HepG2 (cell line): ENCODE results near the gene MRNIP. TPM values are rescaled to one million over a fixed set of nuclear protein-coding genes. Genes with fewer than 3 reads are reported as not detected.

Experiments used
- ATAC-seq: fragments of 200-7000 bp; cut with Tn5 transposase; 3 replicates; pipeline ENCODE4 v1.9.1; 2020; ENCODE audit warnings: mild to moderate bottlenecking, moderate library complexity
- BruUV-seq: library from RNA; stranded (reverse); fragments of 400-500 nt; replicated peaks from 2 replicates; lab custom pipeline; 2021; lab: Mats Ljungman, UMichigan
- CTCF ChIA-PET: fragments of 300-600 bp; formaldehyde crosslinking; extraction: SDS; loops from one replicate; lab custom pipeline; 2021; ENCODE audit warnings: low total read pairs, inconsistent platforms, low intra/inter-chr PET ratio; lab: Yijun Ruan, JAX
- POLR2A ChIA-PET: fragments of 350-600 bp; sonication (Branson Sonifier 250); formaldehyde crosslinking; loops from one replicate; lab custom pipeline; 2020; ENCODE audit warnings: antibody characterized with exemption, inconsistent platforms; lab: Yijun Ruan, JAX
- DNase-seq: peaks from one replicate; pipeline ENCODE4 v3.0.0-alpha.2; 2015; ENCODE audit warnings: low spot score
- FAIRE-seq: peaks from 3 replicates; lab custom pipeline; 2011; peaks lifted over from hg19 to GRCh38; lab: Jason Lieb, UNC
- H2AFZ ChIP-seq: one replicate; pipeline ENCODE4 v1.6.1; 2011; ENCODE audit warnings: low read length, inconsistent platforms
- H3K27ac ChIP-seq: fragments of 300-600 bp; 3 replicates; pipeline ENCODE4 v1.8.0; 2011; ENCODE audit warnings: mixed run types, mild to moderate bottlenecking, mixed read lengths, low read length, inconsistent platforms; ENCODE audit not compliant: insufficient read depth; ENCODE audit errors: extremely low read length
- H3K27me3 ChIP-seq, 2 experiments: fragments of 200-600 bp in 1 of 2; 2 replicates in 1 of 2; 3 replicates in 1 of 2; pipeline versions ENCODE4 v1.6.0 to v1.8.0; 2011; ENCODE audit warnings: low read length in 2 of 2, mild to moderate bottlenecking in 2 of 2, moderate library complexity in 2 of 2, inconsistent platforms in 1 of 2; ENCODE audit not compliant: insufficient read depth in 2 of 2, control insufficient read depth in 1 of 2
- H3K36me3 ChIP-seq, 2 experiments: fragments of 200-600 bp in 1 of 2; replicated peaks in 1 of 2; 2 replicates in 1 of 2; 3 replicates in 1 of 2; pipeline versions ENCODE4 v1.5.1 to v1.8.0; 2011; ENCODE audit warnings: low read length in 2 of 2, inconsistent platforms in 1 of 2; ENCODE audit not compliant: insufficient read depth in 2 of 2, control insufficient read depth in 1 of 2
- H3K4me1 ChIP-seq: 2 replicates; pipeline ENCODE4 v1.5.1; 2012; ENCODE audit warnings: low read length, inconsistent platforms; ENCODE audit not compliant: insufficient read depth
- H3K4me2 ChIP-seq: 2 replicates; pipeline ENCODE4 v1.6.0; 2011; ENCODE audit warnings: low read depth, low read length, inconsistent platforms
- H3K4me3 ChIP-seq, 3 experiments: fragments of 200-600 bp in 1 of 3; sonication (generic), shearing (Covaris generic) in 1 of 3; replicated peaks in 1 of 3; 2 replicates each; pipeline ENCODE4 v1.5.1; 2011 to 2016; ENCODE audit warnings: low read length in 3 of 3, inconsistent platforms in 2 of 3, low read depth in 2 of 3, mild to moderate bottlenecking in 2 of 3, control low read depth in 1 of 3, mixed read lengths in 1 of 3; ENCODE audit not compliant: insufficient read depth in 1 of 3
- H3K79me2 ChIP-seq: one replicate; pipeline ENCODE4 v1.6.1; 2011; ENCODE audit warnings: low read length, inconsistent platforms; ENCODE audit not compliant: insufficient read depth
- H3K9ac ChIP-seq: 2 replicates; pipeline ENCODE4 v1.6.0; 2011; ENCODE audit warnings: mild to moderate bottlenecking, low read depth, low read length, inconsistent platforms; ENCODE audit not compliant: insufficient read depth
- H3K9me3 ChIP-seq: 2 replicates; pipeline ENCODE4 v1.5.1; 2012; ENCODE audit warnings: mild to moderate bottlenecking, low read length
- H4K20me1 ChIP-seq: 2 replicates; pipeline ENCODE4 v1.6.0; 2011; ENCODE audit warnings: inconsistent platforms, mild to moderate bottlenecking, low read length, moderate library complexity; ENCODE audit not compliant: insufficient read depth
- RFX5 ChIP-seq: IDR thresholded peaks from 2 replicates; pipeline ENCODE4 v1.6.1; 2011; ENCODE audit warnings: low read depth, low read length, improper control_type of control experiment
- SOX5 ChIP-seq: IDR thresholded peaks from 2 replicates; pipeline ENCODE4 v1.6.1; 2016; ENCODE audit warnings: borderline replicate concordance
- ZFP1 ChIP-seq: IDR thresholded peaks from 2 replicates; pipeline ENCODE4 v1.6.1; 2016
- ZNF280D ChIP-seq: sonication (generic); formaldehyde crosslinking; IDR thresholded peaks from 2 replicates; pipeline ENCODE4 v1.5.1; 2020; ENCODE audit warnings: mild to moderate bottlenecking, missing genetic modification reagents
- ZNF3 ChIP-seq: IDR thresholded peaks from 2 replicates; pipeline ENCODE4 v1.7.0; 2017; ENCODE audit warnings: inconsistent platforms
- ZNF772 ChIP-seq: sonication (generic); formaldehyde crosslinking; IDR thresholded peaks from 2 replicates; pipeline ENCODE4 v1.5.0; 2020; ENCODE audit warnings: mild to moderate bottlenecking, missing genetic modification reagents
- ZNF782 ChIP-seq: sonication (generic); formaldehyde crosslinking; IDR thresholded peaks from 2 replicates; pipeline ENCODE4 v1.4.0; 2020; ENCODE audit warnings: missing genetic modification reagents, mild to moderate bottlenecking, borderline replicate concordance
- WGBS: methylation state at CpG from one replicate; pipeline ENCODE4 v1.1.6; 2017; ENCODE audit warnings: low lambda C conversion rate; 5-methylcytosine and 5-hydroxymethylcytosine counted together
- in situ Hi-C: cut with HindIII; loops from 2 replicates; pipeline ENCODE4 v1.10.0; 2017; ENCODE audit warnings: low pct_unique_long_range_greater_than_20kb; ENCODE audit not compliant: extremely low pct_ligation_motif_present
- intact Hi-C: fragments of 100-400 bp; cut with micrococcal nuclease; formaldehyde crosslinking; loops from one replicate; pipeline ENCODE4 v1.10.0; 2022; ENCODE audit not compliant: unreplicated experiment
- polyA plus RNA-seq, 8 experiments: library from polyadenylated mRNA; depleted of rRNA in 3 of 8; stranded (reverse) in 7 of 8; unstranded in 1 of 8; fragments of >200 nt; fragmentation: Illumina TruSeq in 4 of 8; extraction: Trizol in 4 of 8; gene quantifications; 2 replicates each; pipeline versions ENCODE4 v1.2.1 to v1.2.3, GENCODE V29; 2011 to 2016; ENCODE audit warnings: low read depth in 4 of 8, missing spikeins in 1 of 8, mixed read lengths in 1 of 8; ENCODE audit not compliant: insufficient read depth in 1 of 8
- total RNA-seq, 5 experiments: library from RNA; depleted of rRNA; stranded (reverse); fragments of >200 nt; fragmentation: Illumina TruSeq; extraction: Trizol; gene quantifications; 2 replicates each; pipeline ENCODE4 v1.2.3, GENCODE V29; 2016; ENCODE audit warnings: low read depth in 1 of 5
- TF ChIP-seq, protein P1 (sequence below): sonication (generic); formaldehyde crosslinking; IDR thresholded peaks from 2 replicates; pipeline ENCODE4 v1.4.0; 2020; ENCODE audit warnings: missing genetic modification reagents, borderline replicate concordance

Gene MRNIP
- total and polyA plus RNA-seq, 2 of the 13 experiments (the other 11 are each of a cell fraction or from before 2014, with no cell fraction given) = 15.5 to 34.1 TPM

DNA sequence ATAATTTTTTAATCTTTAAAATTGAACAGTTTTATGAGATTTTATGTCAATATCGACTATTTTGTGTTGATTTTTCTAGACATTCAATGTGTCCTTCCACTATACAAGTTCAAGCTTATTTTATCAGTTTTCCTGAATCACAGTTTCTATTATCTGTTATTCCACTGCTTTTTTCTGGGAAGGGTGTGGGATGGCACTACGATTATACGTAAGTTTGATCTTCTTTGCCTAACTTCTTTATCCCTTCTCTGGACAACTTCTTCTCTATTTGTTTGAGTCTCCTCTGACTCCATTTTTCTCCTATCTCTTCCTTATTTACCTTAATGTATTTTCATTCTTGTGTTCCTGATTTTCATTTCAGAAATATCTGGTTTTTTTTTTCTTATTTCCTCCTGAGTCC, 24.5 kb upstream of the MRNIP start:
- TF ChIP-seq ZNF782 (CRISPR knock-in tag) = no peak
- no peak for TF ChIP-seq SOX5 (CRISPR knock-in tag)
- no peak for TF ChIP-seq ZNF3
- TF ChIP-seq ZNF280D (CRISPR knock-in tag) = 0 out of 2 replicates have a peak, but pooled peaks have one; percentile 63
- intact Hi-C loops (no loop called here), in situ Hi-C loops (no loop called here)
- ChIA-PET CTCF (no interaction called here), POLR2A (no interaction called here)
- H3K36me3 ChIP-seq = peaks cover 27 to 55% of the 10 kb centered on the region in 2 experiments
- DNase-seq (no peak), FAIRE-seq (no peak), ATAC-seq (no peak)
- H3K4me3 ChIP-seq = no peak overlapping the region
- 99% methylated on average over 3 of the region's 3 CpGs for WGBS
- no peaks in the 10 kb centered on the region for H4K20me1 ChIP-seq
- H3K4me1 ChIP-seq = no peaks in the 10 kb centered on the region
- H3K4me2 ChIP-seq = no peak overlapping the region
- H3K9me3 ChIP-seq = peaks cover 28% of the 10 kb centered on the region
- H3K27me3 ChIP-seq = no peaks in the 10 kb centered on the region
- BruUV-seq = no TSS peak
- no peak overlapping the region for H3K9ac ChIP-seq
- H3K27ac ChIP-seq = no peak overlapping the region
- no peak overlapping the region for H2AFZ ChIP-seq
- no peaks in the 10 kb centered on the region for H3K79me2 ChIP-seq

GRCh38 chr5:179882338-179882737, 23.7 kb upstream of the MRNIP start:
- Histone ChIP-seq H3K27me3 (no peaks in the 10 kb centered on the region), H3K9me3 (peaks cover 28% of the 10 kb centered on the region), H4K20me1 (no peaks in the 10 kb centered on the region), H3K4me1 (no peaks in the 10 kb centered on the region), H2AFZ (no peak overlapping the region), H3K79me2 (no peaks in the 10 kb centered on the region), H3K9ac (no peak overlapping the region), H3K4me3 (no peak overlapping the region), H3K27ac (no peak overlapping the region), H3K36me3 (peaks cover 21 to 55% of the 10 kb centered on the region in 2 experiments), H3K4me2 (no peak overlapping the region)
- WGBS = 92% methylated on average over 4 of the region's 4 CpGs
- FAIRE-seq (no peak), ATAC-seq (no peak), DNase-seq (no peak)
- TF ChIP-seq, protein P1, sequence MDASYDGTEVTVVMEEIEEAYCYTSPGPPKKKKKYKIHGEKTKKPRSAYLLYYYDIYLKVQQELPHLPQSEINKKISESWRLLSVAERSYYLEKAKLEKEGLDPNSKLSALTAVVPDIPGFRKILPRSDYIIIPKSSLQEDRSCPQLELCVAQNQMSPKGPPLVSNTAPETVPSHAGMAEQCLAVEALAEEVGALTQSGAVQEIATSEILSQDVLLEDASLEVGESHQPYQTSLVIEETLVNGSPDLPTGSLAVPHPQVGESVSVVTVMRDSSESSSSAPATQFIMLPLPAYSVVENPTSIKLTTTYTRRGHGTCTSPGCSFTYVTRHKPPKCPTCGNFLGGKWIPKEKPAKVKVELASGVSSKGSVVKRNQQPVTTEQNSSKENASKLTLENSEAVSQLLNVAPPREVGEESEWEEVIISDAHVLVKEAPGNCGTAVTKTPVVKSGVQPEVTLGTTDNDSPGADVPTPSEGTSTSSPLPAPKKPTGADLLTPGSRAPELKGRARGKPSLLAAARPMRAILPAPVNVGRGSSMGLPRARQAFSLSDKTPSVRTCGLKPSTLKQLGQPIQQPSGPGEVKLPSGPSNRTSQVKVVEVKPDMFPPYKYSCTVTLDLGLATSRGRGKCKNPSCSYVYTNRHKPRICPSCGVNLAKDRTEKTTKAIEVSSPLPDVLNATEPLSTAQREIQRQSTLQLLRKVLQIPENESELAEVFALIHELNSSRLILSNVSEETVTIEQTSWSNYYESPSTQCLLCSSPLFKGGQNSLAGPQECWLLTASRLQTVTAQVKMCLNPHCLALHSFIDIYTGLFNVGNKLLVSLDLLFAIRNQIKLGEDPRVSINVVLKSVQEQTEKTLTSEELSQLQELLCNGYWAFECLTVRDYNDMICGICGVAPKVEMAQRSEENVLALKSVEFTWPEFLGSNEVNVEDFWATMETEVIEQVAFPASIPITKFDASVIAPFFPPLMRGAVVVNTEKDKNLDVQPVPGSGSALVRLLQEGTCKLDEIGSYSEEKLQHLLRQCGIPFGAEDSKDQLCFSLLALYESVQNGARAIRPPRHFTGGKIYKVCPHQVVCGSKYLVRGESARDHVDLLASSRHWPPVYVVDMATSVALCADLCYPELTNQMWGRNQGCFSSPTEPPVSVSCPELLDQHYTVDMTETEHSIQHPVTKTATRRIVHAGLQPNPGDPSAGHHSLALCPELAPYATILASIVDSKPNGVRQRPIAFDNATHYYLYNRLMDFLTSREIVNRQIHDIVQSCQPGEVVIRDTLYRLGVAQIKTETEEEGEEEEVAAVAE (CRISPR knock-in tag) = no peak
- TF ChIP-seq RFX5 = no peak
- peak; percentile 98 for TF ChIP-seq ZFP1
- no peak for TF ChIP-seq ZNF772
- intact Hi-C loops = no loop called here
- POLR2A ChIA-PET = no interaction called here
- in situ Hi-C loops = no loop called here
- no TSS peak for BruUV-seq
- CTCF ChIA-PET = no interaction called here
